Measurements from ENCODE around the gene TPP2. TPM values are rescaled to one million over a fixed set of nuclear protein-coding genes. Genes with fewer than 3 reads are reported as not detected.

TPP2 gene
- total RNA-seq, 1 experiment from 2014 or later, result 54.4 TPM

GRCh38 chr13:102620516-102620915 is 23.7 kb downstream of the TPP2 start:
- no TSS peak for BruUV-seq (replicated peaks)
- peaks cover 70% of the 10 kb centered on the region for H3K36me3 ChIP-seq (ENCODE audit: insufficient read depth, low read length, poor library complexity, severe bottlenecking)

GRCh38 chr13:102626928-102627327 is 30.1 kb downstream of the TPP2 start:
- peaks cover 70% of the 10 kb centered on the region for H3K36me3 ChIP-seq (ENCODE audit: insufficient read depth, low read length, poor library complexity, severe bottlenecking)
- no peaks in the 10 kb centered on the region for H3K27me3 ChIP-seq (replicated peaks; ENCODE audit: insufficient read depth, low read depth, low read length, poor library complexity)
- TF ChIP-seq CTCF (conservative IDR thresholded peaks at IDR 0.05; ENCODE audit: low read depth, low read length), result no peak
- TF ChIP-seq EZH2 (IDR thresholded peaks at IDR 0.05; ENCODE audit: borderline replicate concordance, low read depth, low read length, poor library complexity, severe bottlenecking), result no peak
- ChIA-PET CTCF (no interaction called here), POLR2A (ENCODE audit: low non-redundant PET) (no interaction called here)
- no peak overlapping the region for H3K4me3 ChIP-seq (ENCODE audit: low read depth, low read length, poor library complexity, severe bottlenecking)
- H3K27ac ChIP-seq (ENCODE audit: low read depth, low read length, poor library complexity, severe bottlenecking), result no peak overlapping the region
- no peak for DNase-seq (ENCODE audit: low spot score)
- H3K9me3 ChIP-seq (ENCODE audit: low read depth, low read length, poor library complexity, severe bottlenecking), result no peaks in the 10 kb centered on the region
- BruUV-seq (replicated peaks), result no TSS peak
- no peaks in the 10 kb centered on the region for H3K4me1 ChIP-seq (ENCODE audit: insufficient read depth, low read length, poor library complexity, severe bottlenecking)
- intact Hi-C loops (cut with micrococcal nuclease; ENCODE audit: unreplicated experiment), result no loop called here

More at GRCh38 chr13:102620516-102620915, 23.7 kb downstream of the TPP2 start:
- H3K4me3 ChIP-seq (ENCODE audit: low read depth, low read length, poor library complexity, severe bottlenecking), result no peak overlapping the region
- TF ChIP-seq EZH2 (IDR thresholded peaks at IDR 0.05; ENCODE audit: borderline replicate concordance, low read depth, low read length, poor library complexity, severe bottlenecking), result no peak
- TF ChIP-seq CTCF (conservative IDR thresholded peaks at IDR 0.05; ENCODE audit: low read depth, low read length), result no peak
- CTCF ChIA-PET, result no interaction called here
- no peaks in the 10 kb centered on the region for H3K4me1 ChIP-seq (ENCODE audit: insufficient read depth, low read length, poor library complexity, severe bottlenecking)
- POLR2A ChIA-PET (ENCODE audit: low non-redundant PET), result no interaction called here
- DNase-seq (ENCODE audit: low spot score), result no peak
- H3K9me3 ChIP-seq (ENCODE audit: low read depth, low read length, poor library complexity, severe bottlenecking), result no peaks in the 10 kb centered on the region
- H3K27me3 ChIP-seq (replicated peaks; ENCODE audit: insufficient read depth, low read depth, low read length, poor library complexity), result no peaks in the 10 kb centered on the region
- no peak overlapping the region for H3K27ac ChIP-seq (ENCODE audit: low read depth, low read length, poor library complexity, severe bottlenecking)
- intact Hi-C loops (cut with micrococcal nuclease; ENCODE audit: unreplicated experiment), result no loop called here

GRCh38 chr13:102628559-102628958 is 31.8 kb downstream of the TPP2 start:
- Histone ChIP-seq H3K4me3 (ENCODE audit: low read depth, low read length, poor library complexity, severe bottlenecking) (no peak overlapping the region), H3K36me3 (ENCODE audit: insufficient read depth, low read length, poor library complexity, severe bottlenecking) (peaks cover 64% of the 10 kb centered on the region), H3K9me3 (ENCODE audit: low read depth, low read length, poor library complexity, severe bottlenecking) (no peaks in the 10 kb centered on the region), H3K27ac (ENCODE audit: low read depth, low read length, poor library complexity, severe bottlenecking) (no peak overlapping the region), H3K4me1 (ENCODE audit: insufficient read depth, low read length, poor library complexity, severe bottlenecking) (no peaks in the 10 kb centered on the region), H3K27me3 (replicated peaks; ENCODE audit: insufficient read depth, low read depth, low read length, poor library complexity) (no peaks in the 10 kb centered on the region)
- intact Hi-C loops (cut with micrococcal nuclease; ENCODE audit: unreplicated experiment), result no loop called here
- no peak for TF ChIP-seq EZH2 (IDR thresholded peaks at IDR 0.05; ENCODE audit: borderline replicate concordance, low read depth, low read length, poor library complexity, severe bottlenecking)
- TF ChIP-seq CTCF (conservative IDR thresholded peaks at IDR 0.05; ENCODE audit: low read depth, low read length), result no peak
- ChIA-PET POLR2A (ENCODE audit: low non-redundant PET) (no interaction called here), CTCF (no interaction called here)
- DNase-seq (ENCODE audit: low spot score), result no peak
- BruUV-seq (replicated peaks), result no TSS peak

Data from A673 (cell line).